Measurements from ENCODE around the gene CCDC178.

- no peak for TF ChIP-seq CTCF (conservative IDR thresholded peaks at IDR 0.05)
- no peak for TF ChIP-seq EZH2 (IDR thresholded peaks at IDR 0.05; ENCODE audit: low read depth)
Observed at GRCh38 chr18:32910694-32911296, 529.7 kb downstream of the CCDC178 start.

All from PC-9 (cell line).